MG63 (cell line): ENCODE measurements around the gene MYLK4. TPM values are rescaled to one million over a fixed set of nuclear protein-coding genes. Genes with fewer than 3 reads are reported as not detected.

Experiments
- DNase-seq: peaks from one replicate; pipeline ENCODE4 v3.0.0-alpha.2; 2020
- H3K27me3 ChIP-seq: fragments of 250-450 bp; sonication (Bioruptor Pico); 2 replicates; pipeline ENCODE4 v1.5.1; 2020; ENCODE audit warnings: mild to moderate bottlenecking, moderate library complexity
- H3K36me3 ChIP-seq: fragments of 250-450 bp; sonication (Bioruptor Pico); 2 replicates; pipeline ENCODE4 v1.5.1; 2020; ENCODE audit warnings: mild to moderate bottlenecking, moderate library complexity
- H3K4me3 ChIP-seq: fragments of 250-450 bp; sonication (Bioruptor Pico); 2 replicates; pipeline ENCODE4 v1.5.1; 2020; ENCODE audit warnings: mild to moderate bottlenecking, moderate library complexity
- H3K9me3 ChIP-seq: fragments of 250-450 bp; sonication (Bioruptor Pico); 2 replicates; pipeline ENCODE4 v1.5.1; 2020; ENCODE audit warnings: mild to moderate bottlenecking, moderate library complexity
- total RNA-seq: library from RNA; depleted of rRNA; stranded (reverse); fragments of >200 nt; shearing (Covaris generic); gene quantifications from 2 replicates; pipeline ENCODE4 v1.2.3, GENCODE V29; 2014; ENCODE audit warnings: low replicate concordance

MYLK4 gene
- total RNA-seq, 1 experiment from 2014 or later, result not detected

- no peak for DNase-seq
- H3K4me3 ChIP-seq, result no peak overlapping the region
- no peaks in the 10 kb centered on the region for H3K36me3 ChIP-seq
- no peaks in the 10 kb centered on the region for H3K27me3 ChIP-seq
- no peaks in the 10 kb centered on the region for H3K9me3 ChIP-seq
Measured at GRCh38 chr6:2667617-2668016, 83.1 kb downstream of the MYLK4 start.

- no peaks in the 10 kb centered on the region for H3K36me3 ChIP-seq
- no peak for DNase-seq
- H3K4me3 ChIP-seq, result no peak overlapping the region
- no peaks in the 10 kb centered on the region for H3K27me3 ChIP-seq
- H3K9me3 ChIP-seq, result no peaks in the 10 kb centered on the region
Measured at GRCh38 chr6:2666906-2667575, 83.7 kb downstream of the MYLK4 start.

GRCh38 chr6:2665146-2666070, 85.3 kb downstream of the MYLK4 start:
- Histone ChIP-seq H3K9me3 (no peaks in the 10 kb centered on the region), H3K36me3 (no peaks in the 10 kb centered on the region), H3K27me3 (no peaks in the 10 kb centered on the region), H3K4me3 (no peak overlapping the region)
- DNase-seq, result peak; percentile 6

GRCh38 chr6:2663123-2663522, 87.6 kb downstream of the MYLK4 start:
- DNase-seq, result no peak
- Histone ChIP-seq H3K36me3 (no peaks in the 10 kb centered on the region), H3K9me3 (no peaks in the 10 kb centered on the region), H3K27me3 (no peaks in the 10 kb centered on the region), H3K4me3 (no peak overlapping the region)

GRCh38 chr6:2661651-2662050, 89.1 kb downstream of the MYLK4 start:
- H3K27me3 ChIP-seq, result no peaks in the 10 kb centered on the region
- no peak overlapping the region for H3K4me3 ChIP-seq
- H3K36me3 ChIP-seq, result no peaks in the 10 kb centered on the region
- no peak for DNase-seq
- no peaks in the 10 kb centered on the region for H3K9me3 ChIP-seq

GRCh38 chr6:2659882-2660281, 90.8 kb downstream of the MYLK4 start:
- Histone ChIP-seq H3K9me3 (no peaks in the 10 kb centered on the region), H3K27me3 (no peaks in the 10 kb centered on the region), H3K4me3 (no peak overlapping the region), H3K36me3 (no peaks in the 10 kb centered on the region)
- peak; percentile 4 for DNase-seq

- no peaks in the 10 kb centered on the region for H3K27me3 ChIP-seq
- no peak for DNase-seq
- no peaks in the 10 kb centered on the region for H3K36me3 ChIP-seq
- no peak overlapping the region for H3K4me3 ChIP-seq
- H3K9me3 ChIP-seq, result no peaks in the 10 kb centered on the region
Measured at GRCh38 chr6:2659381-2659780, 91.3 kb downstream of the MYLK4 start.

GRCh38 chr6:2658788-2659187, 91.9 kb downstream of the MYLK4 start:
- Histone ChIP-seq H3K9me3 (no peaks in the 10 kb centered on the region), H3K4me3 (no peak overlapping the region), H3K36me3 (no peaks in the 10 kb centered on the region), H3K27me3 (no peaks in the 10 kb centered on the region)
- DNase-seq, result no peak

GRCh38 chr6:2656460-2657079, 94.2 kb downstream of the MYLK4 start:
- DNase-seq, result no peak
- Histone ChIP-seq H3K36me3 (no peaks in the 10 kb centered on the region), H3K9me3 (no peaks in the 10 kb centered on the region), H3K4me3 (no peak overlapping the region), H3K27me3 (no peaks in the 10 kb centered on the region)

GRCh38 chr6:2655844-2656433, 94.8 kb downstream of the MYLK4 start:
- no peaks in the 10 kb centered on the region for H3K36me3 ChIP-seq
- H3K9me3 ChIP-seq, result no peaks in the 10 kb centered on the region
- DNase-seq, result no peak
- H3K27me3 ChIP-seq, result no peaks in the 10 kb centered on the region
- H3K4me3 ChIP-seq, result no peak overlapping the region

- H3K4me3 ChIP-seq, result no peak overlapping the region
- H3K36me3 ChIP-seq, result no peaks in the 10 kb centered on the region
Measured at GRCh38 chr6:2653369-2654032, 97.2 kb downstream of the MYLK4 start.

GRCh38 chr6:2652611-2653010, 98.1 kb downstream of the MYLK4 start:
- Histone ChIP-seq H3K27me3 (no peaks in the 10 kb centered on the region), H3K4me3 (no peak overlapping the region), H3K9me3 (no peaks in the 10 kb centered on the region), H3K36me3 (no peaks in the 10 kb centered on the region)
- DNase-seq, result no peak

More at GRCh38 chr6:2653369-2654032, 97.2 kb downstream of the MYLK4 start:
- Histone ChIP-seq H3K27me3 (no peaks in the 10 kb centered on the region), H3K9me3 (no peaks in the 10 kb centered on the region)
- no peak for DNase-seq

GRCh38 chr6:2651961-2652360, 98.8 kb downstream of the MYLK4 start:
- H3K36me3 ChIP-seq, result no peaks in the 10 kb centered on the region
- no peak for DNase-seq
- H3K27me3 ChIP-seq, result no peaks in the 10 kb centered on the region
- no peaks in the 10 kb centered on the region for H3K9me3 ChIP-seq
- H3K4me3 ChIP-seq, result no peak overlapping the region

GRCh38 chr6:2651536-2651935, 99.2 kb downstream of the MYLK4 start:
- Histone ChIP-seq H3K36me3 (no peaks in the 10 kb centered on the region), H3K9me3 (no peaks in the 10 kb centered on the region), H3K27me3 (no peaks in the 10 kb centered on the region), H3K4me3 (no peak overlapping the region)
- no peak for DNase-seq

GRCh38 chr6:2646346-2646745, 104.4 kb downstream of the MYLK4 start:
- Histone ChIP-seq H3K9me3 (no peaks in the 10 kb centered on the region), H3K27me3 (no peaks in the 10 kb centered on the region), H3K36me3 (no peaks in the 10 kb centered on the region), H3K4me3 (no peak overlapping the region)
- DNase-seq, result no peak

GRCh38 chr6:2643935-2644539, 106.7 kb downstream of the MYLK4 start:
- no peaks in the 10 kb centered on the region for H3K27me3 ChIP-seq
- DNase-seq, result no peak
- no peak overlapping the region for H3K4me3 ChIP-seq
- H3K36me3 ChIP-seq, result no peaks in the 10 kb centered on the region
- no peaks in the 10 kb centered on the region for H3K9me3 ChIP-seq
